Inferior parietal cortex (tissue), 1 donor: ENCODE measurements around the gene FAM9C.
"Not testable (repeated sequence)": the region's sequence is repeated elsewhere in the genome, so short reads cannot be mapped to it uniquely, and the experiment has no call there.

ENCODE experiments used
- DNase-seq: peaks from one replicate; pipeline ENCODE4 v3.0.0-alpha.2; 2016; ENCODE audit errors: extremely low spot score

Gene FAM9C

GRCh38 chrX:13043138-13043537 is 1.3 kb downstream of the FAM9C start:
- DNase-seq, result no peak

DNA sequence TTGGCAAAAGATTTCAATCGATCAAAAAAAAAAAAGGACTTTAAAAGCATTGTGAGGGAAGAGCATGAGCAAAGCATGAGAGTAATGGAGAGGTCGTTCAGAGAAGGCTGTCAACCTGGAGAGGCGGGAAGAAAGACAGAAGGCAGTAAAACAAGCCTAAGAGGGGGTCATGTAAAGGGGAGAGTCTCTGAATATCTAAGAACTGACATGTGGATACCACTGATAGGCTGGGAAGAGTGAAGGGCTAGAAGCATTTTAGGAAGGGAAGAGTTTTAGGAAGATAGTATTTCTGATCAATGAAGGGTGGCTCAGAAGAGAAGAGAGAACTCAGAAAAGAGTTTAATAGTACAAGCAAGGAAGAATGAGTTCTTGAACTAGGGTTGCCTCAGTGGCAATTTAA is 7.5 kb downstream of the FAM9C start:
- no peak for DNase-seq

DNA sequence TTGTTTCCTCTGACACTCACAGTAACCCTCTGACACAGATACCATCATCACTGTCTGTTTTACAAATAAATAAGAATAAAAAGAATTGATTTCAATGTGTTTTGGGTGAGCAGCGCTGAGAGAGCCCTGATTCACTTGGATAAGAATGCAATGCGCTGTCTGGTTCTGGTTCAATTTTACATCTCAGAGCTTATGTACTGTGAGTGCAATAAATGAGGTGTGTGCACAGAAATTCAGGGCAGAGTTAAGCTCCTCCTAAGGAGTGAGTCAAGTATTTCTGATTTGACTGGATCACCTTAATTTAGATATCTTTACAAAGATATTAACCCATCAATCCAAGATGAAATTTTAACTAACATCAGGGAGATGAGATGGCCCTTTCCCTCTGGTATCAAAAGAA is 11.2 kb downstream of the FAM9C start:
- no peak for DNase-seq

DNA sequence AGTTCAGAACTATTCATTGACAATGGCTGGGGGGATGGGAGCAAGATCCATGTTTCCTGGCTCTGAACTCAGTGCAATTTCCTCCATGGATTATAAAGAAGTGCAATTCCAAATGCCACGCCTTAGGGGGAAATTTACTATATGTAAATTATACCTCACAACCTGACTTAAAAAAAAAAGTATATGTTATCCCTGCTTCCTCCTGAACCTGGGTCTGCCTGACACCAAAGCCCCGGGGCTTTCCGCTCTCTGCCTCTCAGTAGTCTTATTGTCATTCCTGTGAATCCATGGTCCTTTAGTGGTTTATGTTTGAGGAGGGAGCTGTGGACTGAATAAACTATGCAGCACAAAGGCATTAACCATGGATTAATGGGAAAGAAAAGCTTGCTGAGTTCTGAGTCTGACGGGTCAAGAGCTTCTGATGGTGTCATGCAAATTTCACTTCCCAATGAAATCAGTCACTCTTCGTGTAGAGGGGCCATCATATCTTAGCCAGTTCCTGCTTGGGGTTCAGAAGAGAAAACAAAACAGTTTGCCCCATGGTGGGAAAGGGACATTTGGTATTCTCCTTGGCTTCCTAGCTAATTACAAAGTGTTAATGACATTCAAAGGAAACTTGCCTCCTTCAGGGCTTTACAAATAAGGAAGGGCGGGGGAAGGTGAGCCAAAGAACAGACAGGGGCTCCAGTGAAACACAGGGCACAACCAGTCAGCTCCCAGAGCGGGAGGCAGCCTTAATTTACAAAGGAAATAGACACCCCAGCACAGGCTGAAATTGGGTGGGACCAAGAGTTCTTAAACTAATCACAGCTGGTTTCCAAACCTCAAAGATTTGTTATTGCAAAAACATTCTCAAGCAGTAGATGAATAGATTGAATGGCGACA is 14.3 kb downstream of the FAM9C start:
- no peak for DNase-seq

- DNase-seq, result no peak
Measured at GRCh38 chrX:13029637-13029886, 14.9 kb downstream of the FAM9C start.

GRCh38 chrX:13028871-13029636 is 15.4 kb downstream of the FAM9C start:
- no peak for DNase-seq

- no peak for DNase-seq
Measured at GRCh38 chrX:13026877-13027652, 17.4 kb downstream of the FAM9C start.

- no peak for DNase-seq
Measured at GRCh38 chrX:13024986-13025385, 19.4 kb downstream of the FAM9C start.

DNA sequence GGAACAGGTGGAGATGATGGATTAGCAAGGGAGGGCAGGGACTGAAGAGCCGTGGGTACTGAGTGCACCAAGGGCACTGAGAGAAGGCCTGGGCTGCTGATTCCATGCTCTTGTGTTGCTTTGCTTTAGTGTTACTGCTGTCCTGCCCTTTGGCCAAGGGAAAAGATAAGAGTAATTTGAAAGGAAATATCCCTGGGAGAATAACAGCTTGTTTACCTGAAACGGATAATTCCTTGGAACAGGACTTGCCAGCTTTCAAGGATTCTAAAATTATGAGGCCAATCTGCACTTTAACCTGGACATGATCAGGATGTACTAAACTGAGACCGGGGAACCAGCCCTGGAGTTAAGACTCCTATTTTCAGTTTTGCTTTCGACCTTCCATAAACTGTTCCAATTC is 20.4 kb downstream of the FAM9C start:
- no peak for DNase-seq

DNA sequence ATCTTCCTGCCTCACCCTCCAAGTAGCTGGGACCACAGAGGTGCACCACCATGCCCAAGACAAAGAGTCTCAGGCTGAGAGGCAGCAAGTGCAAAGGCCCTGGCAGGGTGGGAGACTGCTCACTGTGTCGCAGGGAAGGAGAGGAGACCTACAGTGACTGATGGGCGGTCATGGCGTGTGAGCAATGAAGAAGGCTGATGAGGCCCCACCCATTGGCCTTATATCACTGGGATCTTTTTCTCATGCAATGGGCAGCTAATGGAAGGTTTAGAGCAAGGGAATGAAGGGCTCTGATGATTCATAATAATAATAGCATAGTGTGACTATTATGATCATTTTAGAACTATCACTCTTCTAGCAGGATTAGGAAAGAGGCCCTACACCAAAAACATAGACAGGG is 20.9 kb downstream of the FAM9C start:
- no peak for DNase-seq

DNA sequence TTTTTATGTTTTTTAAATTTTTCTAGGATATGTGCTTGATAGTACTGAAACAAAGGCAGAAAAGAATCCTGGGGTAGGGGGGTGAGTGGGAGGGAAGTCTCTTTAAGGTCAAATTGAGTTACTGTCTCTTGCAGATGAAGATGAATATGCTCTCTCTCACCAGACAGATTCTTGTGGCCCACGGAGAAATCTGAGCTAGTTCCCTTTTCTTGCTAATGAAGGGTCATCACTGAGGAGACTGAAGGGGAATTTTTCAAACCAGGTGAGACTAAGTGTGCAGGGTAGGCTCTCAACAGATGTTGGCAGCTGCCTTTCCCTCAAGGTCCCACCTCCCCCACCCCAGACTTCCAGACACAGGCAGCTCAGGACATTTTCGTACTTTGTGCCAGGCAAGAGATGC is 21.5 kb downstream of the FAM9C start:
- DNase-seq, result no peak

DNA sequence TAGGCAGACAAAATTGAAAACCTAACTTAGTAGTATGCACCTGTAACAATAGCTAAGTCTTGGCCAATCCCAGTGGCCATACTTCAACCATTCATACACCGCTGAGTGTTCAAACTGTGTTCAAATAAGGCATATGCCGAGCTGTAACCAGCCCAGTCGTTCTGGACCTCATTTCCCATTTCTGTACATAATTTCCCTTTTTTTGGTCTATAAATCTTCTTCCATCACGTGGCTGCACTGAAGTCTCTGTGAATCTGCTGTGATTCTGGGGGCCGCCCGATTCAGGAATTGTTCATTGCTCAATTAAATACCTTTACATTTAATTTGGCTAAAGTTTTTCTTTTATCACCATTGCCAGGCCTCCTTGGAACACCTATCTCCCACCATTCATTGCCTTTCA is 27.7 kb downstream of the FAM9C start:
- DNase-seq, result not testable (repeated sequence)

DNA sequence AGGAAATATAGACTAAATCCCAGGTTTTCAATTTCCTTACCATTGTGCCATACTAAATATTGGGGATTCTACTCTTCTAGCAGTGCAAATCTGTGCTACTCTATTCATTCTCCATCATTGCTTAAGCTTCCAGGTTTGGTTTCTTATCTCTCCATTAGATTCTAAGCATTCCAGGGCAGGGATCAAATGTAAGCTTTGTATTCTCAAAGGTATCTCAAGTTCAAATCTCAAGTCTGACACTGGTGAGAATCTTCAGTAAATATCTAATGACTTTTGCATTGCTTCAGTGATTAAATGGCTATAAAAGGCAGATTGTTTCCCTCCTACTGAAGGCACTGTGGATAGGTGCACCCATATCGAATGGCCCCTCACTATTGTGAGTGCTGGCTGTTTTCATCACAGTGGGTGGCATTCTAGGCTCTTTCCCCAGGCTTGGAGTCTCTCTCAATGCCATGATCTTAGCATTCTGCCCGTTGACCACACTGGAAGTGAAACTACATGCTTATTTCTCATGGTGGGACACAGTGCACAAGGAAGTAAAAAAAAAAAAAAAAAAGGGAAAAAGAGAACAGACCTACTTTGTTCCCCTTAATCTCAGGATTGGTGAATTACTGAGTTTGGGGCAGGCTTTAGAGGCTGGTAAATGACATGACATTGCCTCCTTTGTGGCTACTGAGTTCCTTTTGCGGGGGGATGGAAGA is 28.7 kb downstream of the FAM9C start:
- DNase-seq, result no peak

DNA sequence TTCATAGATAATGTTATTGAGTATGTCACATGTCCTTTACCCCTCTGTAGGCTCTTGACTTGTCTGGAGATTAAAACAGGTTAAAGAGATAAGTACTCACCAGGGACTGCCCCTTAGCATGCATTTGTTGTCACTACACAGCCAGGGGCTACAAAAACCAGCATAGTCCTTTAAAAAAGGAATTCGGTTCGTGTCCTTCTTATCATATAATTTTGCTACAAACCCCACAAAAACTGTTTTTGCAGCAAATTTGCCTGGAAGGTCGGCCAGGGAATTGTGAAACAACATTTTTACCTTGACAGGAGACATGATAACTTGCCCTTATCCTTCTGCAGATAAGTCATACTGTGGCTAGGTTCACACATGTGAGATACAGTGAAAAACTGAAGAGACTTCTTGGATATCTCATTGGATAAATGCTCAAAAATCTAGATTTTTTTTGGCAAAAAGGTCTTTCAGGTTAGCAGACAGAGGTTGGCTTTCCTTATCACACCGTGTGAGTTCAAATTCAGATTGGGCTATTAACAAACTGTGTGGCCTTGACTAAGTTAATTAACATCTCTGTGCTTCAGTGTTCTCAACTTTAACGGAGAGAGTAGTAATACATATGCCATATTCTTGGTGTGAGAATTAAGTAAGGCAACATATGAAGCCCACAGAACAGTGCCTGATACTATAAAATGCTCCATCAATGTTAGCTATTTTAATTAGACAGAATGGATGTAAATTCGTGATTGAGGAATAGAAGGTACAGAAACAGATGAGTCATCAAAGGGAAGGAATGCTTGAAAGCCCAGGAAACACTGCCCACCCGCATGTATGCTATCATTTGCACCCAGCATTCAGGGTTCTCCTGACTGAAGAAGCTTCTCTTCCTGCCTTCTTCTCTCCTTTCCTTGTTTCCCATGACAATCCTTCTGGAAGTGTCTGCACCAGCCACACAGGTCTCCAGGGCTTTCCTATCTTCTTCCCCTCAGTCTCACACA is 30.0 kb downstream of the FAM9C start:
- DNase-seq, result no peak

- DNase-seq, result no peak
Measured at GRCh38 chrX:13013363-13014110, 30.9 kb downstream of the FAM9C start.

DNA sequence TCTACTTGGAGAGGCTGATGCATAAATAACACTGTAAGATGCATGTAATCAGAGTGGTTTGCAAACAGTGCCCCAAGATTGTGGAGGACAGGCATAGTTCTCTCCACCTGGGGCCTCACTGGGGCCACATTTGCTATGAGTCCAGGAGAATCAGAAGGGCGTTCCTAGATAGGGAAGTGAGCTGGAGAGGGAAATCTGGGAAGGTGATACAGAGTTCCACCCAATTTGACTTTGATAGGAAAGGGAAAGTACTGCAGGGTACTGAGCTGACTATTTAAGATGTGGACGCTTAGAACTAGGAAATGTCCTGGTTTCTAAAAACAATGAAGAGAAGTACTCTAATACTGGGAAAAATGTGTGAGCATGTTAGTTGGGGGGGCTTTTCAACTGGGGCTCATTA is 33.9 kb downstream of the FAM9C start:
- no peak for DNase-seq

DNA sequence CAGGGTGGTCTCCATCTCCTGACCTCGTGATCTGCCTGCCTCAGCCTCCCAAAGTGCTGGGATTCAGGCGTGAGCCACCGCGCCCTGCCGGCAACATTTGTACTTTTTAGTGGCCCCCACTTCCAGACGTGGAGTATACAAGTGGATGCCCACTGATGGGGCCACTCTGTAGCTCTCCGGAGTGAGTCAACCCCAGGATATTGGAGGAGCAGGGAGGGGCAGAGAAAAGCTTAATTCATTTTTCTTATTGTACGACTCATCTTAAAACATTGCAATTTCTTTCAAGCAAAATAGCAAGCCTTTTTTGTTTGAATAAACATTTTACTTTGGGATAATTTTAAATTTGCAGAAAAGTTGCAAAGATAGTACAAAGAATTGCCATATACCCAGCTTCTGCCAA is 34.6 kb downstream of the FAM9C start:
- DNase-seq, result no peak

DNA sequence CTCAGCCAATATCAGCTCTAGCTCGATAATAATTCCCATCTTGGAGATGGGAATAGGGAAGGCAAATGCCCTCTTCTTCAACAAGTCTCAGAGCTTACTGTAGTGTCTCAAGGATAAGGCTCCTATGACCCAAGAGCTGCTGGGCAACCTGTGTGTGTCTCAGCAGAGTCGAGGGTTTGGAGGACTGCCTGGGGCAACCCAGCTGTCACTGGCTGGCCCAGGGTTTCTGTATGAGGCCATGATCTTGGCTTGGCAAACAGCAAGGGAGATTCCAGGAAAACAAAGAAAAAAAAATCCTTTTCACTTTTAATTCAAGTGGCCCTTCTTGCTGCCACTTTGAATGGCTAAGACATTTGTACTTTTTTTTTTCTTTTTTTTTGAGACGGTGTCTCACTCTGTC is 35.1 kb downstream of the FAM9C start:
- DNase-seq, result no peak

DNA sequence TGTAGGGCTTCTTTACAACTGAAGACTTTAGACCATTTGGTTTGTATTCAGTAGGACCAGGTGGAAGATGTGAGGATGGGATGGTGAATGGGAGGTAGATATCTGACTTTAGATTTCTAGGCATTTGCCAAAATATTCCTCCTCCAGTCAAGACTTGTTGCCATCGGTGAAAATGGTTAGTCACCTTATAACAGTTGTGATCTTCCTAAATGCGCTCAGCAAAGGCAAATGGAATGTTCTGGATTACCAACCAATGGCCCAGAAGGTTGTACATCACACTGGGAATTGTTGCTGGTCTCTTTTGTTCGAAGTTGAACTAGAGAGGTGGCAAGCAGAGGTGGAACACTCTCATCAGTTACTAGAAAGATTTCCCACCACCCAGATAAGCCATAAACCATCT is 35.6 kb downstream of the FAM9C start:
- no peak for DNase-seq

DNA sequence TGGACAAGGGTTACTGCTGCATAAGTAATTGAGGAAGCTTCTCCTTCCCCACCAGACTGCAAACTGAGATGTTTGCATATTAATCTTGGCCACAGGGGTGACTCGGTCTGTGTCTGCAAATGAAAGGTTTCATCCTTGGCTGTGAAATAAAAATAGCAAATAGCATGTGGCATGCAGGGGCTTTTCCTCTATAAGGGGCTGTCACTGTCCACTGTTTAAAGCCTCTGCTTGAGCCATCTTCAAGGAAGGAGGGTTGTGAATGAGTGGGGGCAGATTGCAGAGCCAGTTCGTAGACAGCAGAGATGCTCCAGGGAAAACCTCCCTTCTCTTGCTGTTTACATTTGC is 36.3 kb downstream of the FAM9C start:
- DNase-seq, result no peak
